GM19035 (cell line): ENCODE data around the gene ACTR1A.
A peak's percentile ranks its signal among the peaks of the same experiment; 100 is the strongest.
"Not testable (repeated sequence)": the region's sequence is repeated elsewhere in the genome, so short reads cannot be mapped to it uniquely, and the experiment has no call there.

Experiments used
- ATAC-seq: cut with Tn5 transposase; IDR thresholded peaks from one replicate; pipeline ENCODE4 v1.9.1; 2021; ENCODE audit not compliant: unreplicated experiment

Gene ACTR1A

GRCh38 chr10:102515724-102516123, 13.2 kb upstream of the ACTR1A start:
- ATAC-seq, result no peak

- ATAC-seq, result no peak
Observed at GRCh38 chr10:102514487-102515311, 12.2 kb upstream of the ACTR1A start.

- no peak for ATAC-seq
Observed at GRCh38 chr10:102511583-102512274, 9.2 kb upstream of the ACTR1A start.

- ATAC-seq, result no peak
Observed at GRCh38 chr10:102509387-102509786, 6.9 kb upstream of the ACTR1A start.

- no peak for ATAC-seq
Observed at GRCh38 chr10:102508506-102508905, 6.0 kb upstream of the ACTR1A start.

- no peak for ATAC-seq
Observed at GRCh38 chr10:102507521-102507920, 5.0 kb upstream of the ACTR1A start.

GRCh38 chr10:102505462-102506115, 3.1 kb upstream of the ACTR1A start:
- ATAC-seq, result no peak

GRCh38 chr10:102504976-102505300, 2.4 kb upstream of the ACTR1A start:
- no peak for ATAC-seq

- no peak for ATAC-seq
Observed at GRCh38 chr10:102504179-102504975, 1.9 kb upstream of the ACTR1A start.

- ATAC-seq, result peak; percentile 63
Observed at GRCh38 chr10:102503264-102504178, 1.0 kb upstream of the ACTR1A start, which contains the start of gene SUFU. TSS of gene SUFU (plus strand) at chr10:102503972. CDS start at chr10:102504153, 181 bp downstream.

- ATAC-seq, result peak; percentile 73
Observed at GRCh38 chr10:102502029-102502336, 529 bp downstream of the ACTR1A start.

GRCh38 chr10:102501201-102502028, 1.1 kb downstream of the ACTR1A start:
- ATAC-seq, result no peak

GRCh38 chr10:102500686-102501085, 1.8 kb downstream of the ACTR1A start:
- ATAC-seq, result not testable (repeated sequence)

- ATAC-seq, result no peak
Observed at GRCh38 chr10:102499356-102499755, 3.2 kb downstream of the ACTR1A start.

GRCh38 chr10:102497545-102497944, 5.0 kb downstream of the ACTR1A start:
- no peak for ATAC-seq

GRCh38 chr10:102493771-102494170, 8.7 kb downstream of the ACTR1A start:
- ATAC-seq, result no peak

- ATAC-seq, result no peak
Observed at GRCh38 chr10:102492983-102493382, 9.5 kb downstream of the ACTR1A start.

GRCh38 chr10:102492344-102492939, 10.1 kb downstream of the ACTR1A start:
- no peak for ATAC-seq

- ATAC-seq, result no peak
Observed at GRCh38 chr10:102491136-102491535, 11.4 kb downstream of the ACTR1A start.
